ENCODE results near the gene SPATS2. TPM values are rescaled to one million over a fixed set of nuclear protein-coding genes. Genes with fewer than 3 reads are reported as not detected.

SPATS2 gene
- total RNA-seq, 4 donors from 2014 or later, result 5.3 to 7.8 (median 6.7) TPM

DNA sequence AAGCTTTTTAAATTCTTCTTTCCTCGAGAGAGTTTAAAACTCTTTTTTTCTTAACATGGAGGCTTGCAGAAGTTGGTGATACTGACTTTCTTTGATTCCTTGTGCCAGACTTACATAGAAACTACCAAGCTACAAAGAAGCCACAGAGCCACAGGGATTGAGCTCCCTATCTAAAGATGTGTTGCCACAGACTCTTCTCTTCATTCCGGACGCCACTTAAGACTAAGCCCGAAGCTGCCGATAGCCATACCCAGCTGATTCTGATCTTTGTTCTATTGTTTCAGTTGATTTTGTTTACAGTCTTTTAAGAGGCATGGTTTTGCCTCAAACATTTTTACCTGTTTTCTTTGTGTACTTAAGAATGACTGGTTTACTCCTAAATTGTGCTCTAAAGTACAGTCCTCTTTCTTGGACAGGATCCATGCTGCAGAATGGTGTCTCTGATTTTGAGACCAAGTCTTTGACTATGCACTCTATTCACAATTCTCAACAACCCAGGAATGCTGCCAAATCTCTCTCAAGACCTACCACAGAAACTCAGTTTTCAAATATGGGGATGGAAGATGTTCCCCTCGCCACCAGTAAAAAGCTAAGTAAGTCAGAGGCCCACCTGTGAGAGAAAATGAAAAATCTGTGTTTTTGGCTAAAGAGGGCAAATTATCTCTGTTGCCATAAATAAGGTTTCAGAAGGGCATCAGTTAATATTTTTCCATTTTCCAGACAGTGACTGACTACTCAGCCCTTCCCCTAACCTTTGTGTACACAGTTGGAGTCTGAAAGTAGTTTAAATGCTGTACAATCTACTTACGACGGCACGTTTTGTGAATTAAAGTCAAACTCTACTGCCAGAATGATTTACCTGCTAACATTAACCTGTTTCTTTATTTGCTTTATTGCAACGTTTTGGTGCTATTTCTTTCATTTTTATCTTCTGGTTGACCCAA, 129.4 kb downstream of the SPATS2 start:
- H3K27ac ChIP-seq, result no peak overlapping the region
- no peak for ATAC-seq
- no peaks in the 10 kb centered on the region for H3K9me3 ChIP-seq
- TF ChIP-seq, protein P1, sequence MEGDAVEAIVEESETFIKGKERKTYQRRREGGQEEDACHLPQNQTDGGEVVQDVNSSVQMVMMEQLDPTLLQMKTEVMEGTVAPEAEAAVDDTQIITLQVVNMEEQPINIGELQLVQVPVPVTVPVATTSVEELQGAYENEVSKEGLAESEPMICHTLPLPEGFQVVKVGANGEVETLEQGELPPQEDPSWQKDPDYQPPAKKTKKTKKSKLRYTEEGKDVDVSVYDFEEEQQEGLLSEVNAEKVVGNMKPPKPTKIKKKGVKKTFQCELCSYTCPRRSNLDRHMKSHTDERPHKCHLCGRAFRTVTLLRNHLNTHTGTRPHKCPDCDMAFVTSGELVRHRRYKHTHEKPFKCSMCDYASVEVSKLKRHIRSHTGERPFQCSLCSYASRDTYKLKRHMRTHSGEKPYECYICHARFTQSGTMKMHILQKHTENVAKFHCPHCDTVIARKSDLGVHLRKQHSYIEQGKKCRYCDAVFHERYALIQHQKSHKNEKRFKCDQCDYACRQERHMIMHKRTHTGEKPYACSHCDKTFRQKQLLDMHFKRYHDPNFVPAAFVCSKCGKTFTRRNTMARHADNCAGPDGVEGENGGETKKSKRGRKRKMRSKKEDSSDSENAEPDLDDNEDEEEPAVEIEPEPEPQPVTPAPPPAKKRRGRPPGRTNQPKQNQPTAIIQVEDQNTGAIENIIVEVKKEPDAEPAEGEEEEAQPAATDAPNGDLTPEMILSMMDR (IDR thresholded peaks at IDR 0.05 in 4 of 5, conservative IDR thresholded peaks at IDR 0.05 in 1 of 5), result no peak
- H3K27me3 ChIP-seq, result no peaks in the 10 kb centered on the region
- no peaks in the 10 kb centered on the region for H3K4me1 ChIP-seq
- DNase-seq, result no peak
- in situ Hi-C loops (cut with MboI; ENCODE audit: low sequenced_read_pairs in 4 of 4) (no loop called here), intact Hi-C loops (cut with DNase I; ENCODE audit: low total_unique reads) (no loop called here)
- no peak overlapping the region for H3K4me3 ChIP-seq
- H3K36me3 ChIP-seq, result peaks cover 0 to 46% of the 10 kb centered on the region in 2 donors

DNA sequence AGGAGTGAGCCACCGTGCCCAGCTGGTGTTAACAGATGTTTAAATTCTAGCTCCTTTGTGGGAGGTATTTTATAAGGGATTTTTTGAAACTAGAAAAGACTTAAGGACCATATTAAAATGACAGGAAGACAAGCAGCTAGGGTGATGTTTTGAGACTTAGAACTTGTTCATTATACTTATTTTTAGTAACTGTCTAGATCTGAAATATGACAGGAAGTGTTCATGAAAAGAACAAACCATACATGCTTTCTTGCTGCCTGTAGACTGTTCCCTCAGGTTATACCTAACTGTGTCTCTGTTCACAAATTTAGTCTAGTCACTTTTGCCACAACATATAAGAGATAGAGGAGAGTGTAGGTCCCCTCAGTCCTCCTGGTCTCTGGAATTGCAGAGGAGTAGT, 134.6 kb downstream of the SPATS2 start:
- H3K9me3 ChIP-seq, result no peaks in the 10 kb centered on the region
- no peak for DNase-seq
- ATAC-seq, result no peak
- H3K4me1 ChIP-seq, result no peaks in the 10 kb centered on the region
- in situ Hi-C loops (cut with MboI; ENCODE audit: low sequenced_read_pairs in 4 of 4), result loop anchor here in 1 of 4 donors (10.0 kb wide), 1 partner anchor 127 kb away; no protein-coding TSS in a partner anchor
- peaks cover 0 to 32% of the 10 kb centered on the region in 2 donors for H3K36me3 ChIP-seq
- H3K27ac ChIP-seq, result no peak overlapping the region
- H3K4me3 ChIP-seq, result no peak overlapping the region
- no peak for TF ChIP-seq POLR2A (IDR thresholded peaks at IDR 0.05)
- TF ChIP-seq, protein P1 (IDR thresholded peaks at IDR 0.05 in 4 of 5, conservative IDR thresholded peaks at IDR 0.05 in 1 of 5), result no peak
- intact Hi-C loops (cut with DNase I; ENCODE audit: low total_unique reads), result no loop called here
- no peaks in the 10 kb centered on the region for H3K27me3 ChIP-seq

DNA sequence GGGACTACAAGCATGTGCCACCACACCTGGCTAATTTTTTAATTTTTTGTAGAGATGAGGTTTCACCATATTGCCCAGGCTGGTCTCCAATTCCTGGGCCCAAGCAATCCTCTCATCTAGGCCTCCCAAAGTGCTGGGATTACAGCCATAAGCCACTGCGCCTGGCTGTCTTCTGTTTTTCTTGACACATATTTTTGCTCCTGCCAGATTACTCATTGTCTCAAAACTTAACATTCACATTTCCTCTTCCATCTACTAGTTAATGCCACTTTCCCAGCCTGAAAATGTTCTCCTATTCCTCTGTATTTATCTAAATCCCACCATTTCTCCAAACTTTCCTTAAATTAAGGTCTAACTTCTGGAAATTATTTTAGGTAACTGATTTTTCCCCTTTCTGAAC, 135.3 kb downstream of the SPATS2 start:
- no peaks in the 10 kb centered on the region for H3K27me3 ChIP-seq

DNA sequence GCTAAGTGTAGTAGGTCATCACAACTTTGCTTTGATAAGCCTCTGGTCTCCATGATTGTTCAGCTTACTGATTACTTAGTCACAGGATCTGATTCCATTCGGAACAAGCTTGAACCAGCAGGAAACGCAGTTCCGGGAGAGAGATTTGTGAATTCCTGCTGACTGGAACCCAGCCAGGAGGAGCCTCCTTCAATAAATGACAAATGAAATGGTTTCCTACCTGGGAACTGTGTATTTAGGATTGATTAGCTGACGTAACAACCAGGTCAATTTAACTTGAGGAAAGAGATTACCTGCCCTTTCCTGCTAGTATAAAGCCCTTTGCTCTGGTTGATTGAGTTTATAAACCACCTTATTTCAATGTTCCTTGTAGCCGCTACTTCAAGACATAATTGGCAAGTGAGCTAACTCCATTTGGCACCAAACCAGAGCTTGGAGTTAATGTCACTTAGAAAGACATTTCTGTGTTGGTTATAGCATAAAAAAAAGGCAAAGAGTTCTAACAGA, 136.5 kb downstream of the SPATS2 start:
- H3K27me3 ChIP-seq, result no peaks in the 10 kb centered on the region
- H3K4me3 ChIP-seq, result no peak overlapping the region
- no peak for DNase-seq
- H3K27ac ChIP-seq, result peak overlapping the region in 1 of 4 donors; percentile 8
- peaks cover 0 to 29% of the 10 kb centered on the region in 2 donors for H3K36me3 ChIP-seq
- no peak for ATAC-seq
- H3K4me1 ChIP-seq, result no peaks in the 10 kb centered on the region
- TF ChIP-seq POLR2A (IDR thresholded peaks at IDR 0.05), result no peak
- TF ChIP-seq, protein P1 (IDR thresholded peaks at IDR 0.05 in 4 of 5, conservative IDR thresholded peaks at IDR 0.05 in 1 of 5), result no peak
- intact Hi-C loops (cut with DNase I; ENCODE audit: low total_unique reads) (no loop called here), in situ Hi-C loops (cut with MboI; ENCODE audit: low sequenced_read_pairs in 4 of 4) (loop anchor here in 1 of 4 donors (10.0 kb wide), 1 partner anchor 129 kb away; no protein-coding TSS in a partner anchor)
- no peaks in the 10 kb centered on the region for H3K9me3 ChIP-seq

More for the DNA sequence above, 135.3 kb downstream of the SPATS2 start:
- no peak for ATAC-seq
- intact Hi-C loops (cut with DNase I; ENCODE audit: low total_unique reads), result no loop called here
- Histone ChIP-seq H3K9me3 (no peaks in the 10 kb centered on the region), H3K27ac (no peak overlapping the region), H3K36me3 (peaks cover 0 to 32% of the 10 kb centered on the region in 2 donors), H3K4me1 (no peaks in the 10 kb centered on the region), H3K4me3 (no peak overlapping the region)
- TF ChIP-seq POLR2A (IDR thresholded peaks at IDR 0.05), result no peak
- TF ChIP-seq, protein P1 (IDR thresholded peaks at IDR 0.05 in 4 of 5, conservative IDR thresholded peaks at IDR 0.05 in 1 of 5), result no peak
- in situ Hi-C loops (cut with MboI; ENCODE audit: low sequenced_read_pairs in 4 of 4), result loop anchor here in 1 of 4 donors (10.0 kb wide), 1 partner anchor 128 kb away; no protein-coding TSS in a partner anchor
- DNase-seq, result no peak
